ENCODE data around the gene HOXA4.
A peak's percentile ranks its signal among the peaks of the same experiment; 100 is the strongest.

The HOXA4 gene

GRCh38 chr7:27113991-27114769 lies 16.4 kb downstream of the HOXA4 start:
- no peak for DNase-seq
- in situ Hi-C loops (cut with MboI; ENCODE audit: low pct_unique_long_range_greater_than_20kb, low sequenced_read_pairs) = no loop called here

DNA sequence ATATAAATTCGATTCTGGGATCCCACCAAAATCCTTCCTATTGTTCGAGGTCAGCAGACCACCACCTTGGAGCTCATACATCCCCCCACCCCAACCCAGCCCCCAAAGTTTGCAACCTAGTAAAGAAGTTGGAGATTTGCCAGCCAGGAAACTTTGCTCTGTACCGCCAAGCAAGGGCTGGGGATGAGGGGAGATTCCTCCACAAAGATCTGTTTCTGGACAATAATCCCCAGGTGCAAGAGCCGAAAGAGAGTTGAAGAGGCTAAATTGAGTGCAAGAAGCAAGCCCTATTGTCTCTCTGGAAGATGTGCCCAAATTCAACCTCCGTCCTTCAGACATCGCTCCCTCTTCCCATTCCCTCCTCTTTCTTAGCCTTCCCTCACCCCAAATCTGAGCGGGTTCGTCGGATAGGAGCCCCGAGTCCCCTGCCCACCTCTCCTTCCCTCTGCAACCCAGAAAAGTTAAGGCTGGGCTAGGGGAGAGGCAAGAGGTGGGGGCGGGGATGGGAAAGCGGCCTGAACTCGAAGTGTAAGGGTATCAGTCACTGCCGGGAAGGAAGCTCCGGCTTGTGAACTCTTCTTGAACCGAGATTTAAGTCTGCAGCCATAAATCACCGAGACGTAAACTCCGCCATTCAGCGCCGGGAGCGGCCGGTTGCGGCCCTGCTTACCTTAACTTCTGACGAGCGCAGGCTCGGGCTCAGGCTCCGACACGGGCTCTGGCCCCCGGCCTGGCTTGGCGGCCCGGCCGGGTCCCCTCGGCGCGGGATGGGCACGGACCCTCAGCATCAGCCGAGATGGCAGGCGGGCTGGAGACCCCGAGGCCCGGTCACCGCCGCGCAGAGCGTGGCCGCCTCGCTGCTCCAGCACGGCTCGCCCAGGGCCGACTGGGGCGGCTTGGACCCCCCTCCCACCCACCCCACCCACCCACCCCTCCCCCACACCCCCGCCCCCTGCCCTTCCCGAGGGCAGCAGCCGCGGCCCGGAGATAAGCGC lies 17.3 kb downstream of the HOXA4 start:
- in situ Hi-C loops (cut with MboI; ENCODE audit: low pct_unique_long_range_greater_than_20kb, low sequenced_read_pairs) = no loop called here
- DNase-seq = no peak

DNA sequence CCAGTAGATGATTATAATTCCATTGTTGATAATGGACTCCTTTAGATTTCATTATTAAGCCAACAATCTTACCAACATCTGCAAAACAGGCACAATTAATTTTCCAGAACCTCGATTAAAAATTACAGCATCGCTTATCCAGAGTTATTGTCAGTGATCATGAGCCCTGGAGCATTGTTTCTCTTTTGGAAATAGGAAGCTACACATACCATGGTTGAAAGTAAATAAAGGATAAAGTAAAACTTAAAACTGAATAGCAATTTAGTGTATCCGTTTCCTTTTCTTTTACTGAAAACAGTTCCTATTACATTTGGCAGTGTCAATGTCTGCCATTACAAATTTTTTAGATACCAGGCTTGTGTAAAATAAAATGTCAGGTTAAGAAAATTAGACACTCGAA lies 18.2 kb downstream of the HOXA4 start:
- no peak for DNase-seq
- in situ Hi-C loops (cut with MboI; ENCODE audit: low pct_unique_long_range_greater_than_20kb, low sequenced_read_pairs) = no loop called here

GRCh38 chr7:27111751-27112277 lies 18.7 kb downstream of the HOXA4 start:
- no peak for DNase-seq
- in situ Hi-C loops (cut with MboI; ENCODE audit: low pct_unique_long_range_greater_than_20kb, low sequenced_read_pairs) = no loop called here

DNA sequence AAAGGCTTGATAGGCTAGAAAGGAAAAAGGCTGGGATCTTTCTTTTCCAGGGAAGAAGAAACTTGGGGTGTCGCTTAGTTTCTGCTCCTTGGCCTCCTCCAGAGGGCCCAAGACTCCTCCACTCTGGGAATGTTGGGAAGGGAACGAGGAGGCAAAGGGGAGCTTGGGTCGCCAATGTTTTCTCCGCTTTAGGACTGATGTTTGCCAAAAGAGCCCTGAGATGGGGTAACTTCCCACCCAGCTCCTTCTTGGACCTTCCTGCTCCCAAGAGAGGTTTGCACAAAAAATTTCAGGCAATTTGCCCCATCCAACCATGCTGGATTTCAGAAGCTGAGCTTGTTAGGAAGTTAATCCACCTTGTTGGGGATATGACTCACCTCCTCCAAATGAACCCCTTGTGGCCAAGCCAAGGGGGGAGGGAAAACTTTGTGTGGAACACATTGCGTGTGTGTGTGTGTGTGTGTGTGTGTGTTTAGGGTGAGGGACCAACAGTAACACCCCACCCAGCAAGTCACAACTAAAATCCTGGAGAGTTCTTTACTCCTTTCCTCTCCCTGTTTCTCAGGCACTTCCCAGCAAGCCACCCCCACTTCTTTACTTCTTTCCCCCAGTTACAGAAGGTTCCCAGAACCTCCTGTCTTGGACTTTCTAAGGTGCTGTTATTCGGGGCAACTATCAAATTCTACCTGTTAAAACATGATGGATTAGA lies 19.4 kb downstream of the HOXA4 start:
- in situ Hi-C loops (cut with MboI; ENCODE audit: low pct_unique_long_range_greater_than_20kb, low sequenced_read_pairs) = no loop called here
- DNase-seq = no peak

DNA sequence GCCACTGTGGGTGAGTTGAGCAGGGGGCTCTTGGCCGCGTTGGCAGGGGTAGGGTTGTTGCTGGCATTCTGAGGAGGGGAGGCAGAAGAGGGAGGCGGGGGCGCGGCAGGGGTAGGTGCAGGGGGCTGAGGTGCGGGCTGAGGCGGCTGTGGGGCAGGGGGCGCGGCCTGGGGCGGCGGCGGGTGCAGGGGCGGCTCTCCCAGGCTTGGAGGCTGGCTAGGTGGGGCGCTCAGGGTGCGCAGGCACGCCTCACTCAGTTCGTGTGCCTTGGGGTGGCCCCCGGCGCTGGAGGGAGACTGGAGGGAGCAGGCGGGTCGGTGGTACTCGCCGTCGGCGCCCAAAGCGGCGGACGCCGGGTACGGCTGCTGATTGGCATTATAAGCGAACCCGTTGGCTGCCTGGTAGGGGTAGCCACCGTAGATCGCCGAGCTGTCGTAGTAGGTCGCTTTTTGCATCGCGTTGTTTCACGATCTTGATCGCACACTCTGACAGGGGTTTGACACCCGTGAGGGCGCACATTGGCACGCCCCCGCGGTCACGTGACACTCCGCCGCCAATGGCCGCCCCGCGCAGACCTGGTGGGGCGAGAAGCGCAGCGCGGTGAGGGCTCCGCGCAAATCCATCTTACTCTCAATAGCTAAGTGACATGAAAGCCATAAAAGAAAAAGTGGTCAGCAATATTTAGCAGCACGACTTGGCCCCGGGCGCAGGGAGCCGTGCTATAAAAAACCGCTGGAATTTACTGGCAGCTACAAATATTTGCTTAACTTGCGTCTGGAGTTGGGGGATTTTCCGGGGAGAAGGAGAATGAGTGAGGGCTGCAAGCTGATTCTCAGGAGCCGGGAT lies 20.1 kb downstream of the HOXA4 start:
- no peak for DNase-seq
- in situ Hi-C loops (cut with MboI; ENCODE audit: low pct_unique_long_range_greater_than_20kb, low sequenced_read_pairs) = no loop called here

DNA sequence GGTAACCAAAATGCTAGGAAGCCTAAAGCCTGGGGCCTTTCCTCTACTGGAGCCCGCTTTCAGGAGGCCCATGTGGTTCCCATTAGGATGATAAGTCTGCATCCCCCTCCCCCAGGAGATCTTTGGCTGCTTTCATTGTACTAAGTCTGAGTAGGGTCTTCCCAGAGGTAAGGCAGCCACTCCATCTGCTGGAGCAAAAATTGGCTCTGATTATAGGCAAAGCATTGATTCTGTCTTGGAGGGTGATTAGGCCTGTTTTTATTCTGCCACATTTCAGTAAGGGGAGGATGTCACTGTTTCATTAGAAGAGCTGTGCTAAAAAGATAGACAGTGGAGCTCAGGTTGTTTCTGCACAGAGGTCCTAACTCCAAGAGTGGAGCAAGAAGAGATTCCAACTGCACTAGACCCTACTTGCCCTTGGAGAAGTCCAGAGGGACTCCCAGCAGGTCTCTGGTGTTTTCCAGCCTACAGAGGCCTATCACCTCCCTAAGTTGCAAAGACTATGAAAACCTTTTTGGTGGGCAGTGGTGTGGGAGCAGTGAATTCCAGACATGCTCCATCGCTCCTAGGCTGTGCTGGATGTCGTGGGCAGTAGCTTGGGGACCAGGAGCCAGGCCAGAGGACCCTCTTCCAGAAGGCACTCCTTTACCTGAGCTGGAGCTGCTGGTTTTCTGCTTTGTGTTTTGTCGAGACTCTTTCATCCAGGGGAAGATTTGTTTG lies 20.9 kb downstream of the HOXA4 start:
- DNase-seq = no peak
- in situ Hi-C loops (cut with MboI; ENCODE audit: low pct_unique_long_range_greater_than_20kb, low sequenced_read_pairs) = no loop called here

DNA sequence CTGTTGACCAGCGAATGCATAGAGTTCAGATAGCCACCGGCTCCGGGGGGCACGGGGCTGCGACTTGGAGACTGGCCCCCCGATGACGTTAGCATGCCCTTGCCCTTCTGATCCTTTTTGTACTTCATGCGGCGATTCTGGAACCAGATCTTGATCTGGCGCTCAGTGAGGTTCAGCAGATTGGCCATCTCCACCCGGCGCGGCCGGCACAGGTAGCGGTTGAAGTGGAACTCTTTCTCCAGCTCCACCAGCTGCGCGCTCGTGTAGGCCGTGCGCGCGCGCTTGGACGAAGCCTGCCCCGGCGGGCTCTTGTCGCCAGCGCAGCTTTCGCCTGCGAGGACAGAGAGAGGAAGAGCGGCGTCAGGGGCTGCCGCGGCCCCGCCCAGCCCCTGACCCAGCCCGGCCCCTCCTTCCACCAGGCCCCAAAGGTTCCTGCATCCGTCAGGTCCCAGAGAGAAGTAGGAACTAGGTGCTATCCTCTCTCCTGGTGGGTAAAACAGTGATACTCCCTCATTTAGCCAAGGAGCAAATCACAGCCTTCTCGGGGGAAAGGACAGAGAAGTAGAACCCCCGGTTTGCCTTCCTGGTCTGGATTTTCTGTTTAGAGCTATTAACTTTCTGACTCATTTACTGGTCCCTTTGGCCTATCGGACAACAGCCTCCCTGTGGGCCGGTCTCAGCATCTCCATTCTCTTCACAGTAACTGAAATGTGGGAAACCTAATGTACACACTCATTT lies 22.0 kb downstream of the HOXA4 start:
- in situ Hi-C loops (cut with MboI; ENCODE audit: low pct_unique_long_range_greater_than_20kb, low sequenced_read_pairs) = no loop called here
- no peak for DNase-seq

DNA sequence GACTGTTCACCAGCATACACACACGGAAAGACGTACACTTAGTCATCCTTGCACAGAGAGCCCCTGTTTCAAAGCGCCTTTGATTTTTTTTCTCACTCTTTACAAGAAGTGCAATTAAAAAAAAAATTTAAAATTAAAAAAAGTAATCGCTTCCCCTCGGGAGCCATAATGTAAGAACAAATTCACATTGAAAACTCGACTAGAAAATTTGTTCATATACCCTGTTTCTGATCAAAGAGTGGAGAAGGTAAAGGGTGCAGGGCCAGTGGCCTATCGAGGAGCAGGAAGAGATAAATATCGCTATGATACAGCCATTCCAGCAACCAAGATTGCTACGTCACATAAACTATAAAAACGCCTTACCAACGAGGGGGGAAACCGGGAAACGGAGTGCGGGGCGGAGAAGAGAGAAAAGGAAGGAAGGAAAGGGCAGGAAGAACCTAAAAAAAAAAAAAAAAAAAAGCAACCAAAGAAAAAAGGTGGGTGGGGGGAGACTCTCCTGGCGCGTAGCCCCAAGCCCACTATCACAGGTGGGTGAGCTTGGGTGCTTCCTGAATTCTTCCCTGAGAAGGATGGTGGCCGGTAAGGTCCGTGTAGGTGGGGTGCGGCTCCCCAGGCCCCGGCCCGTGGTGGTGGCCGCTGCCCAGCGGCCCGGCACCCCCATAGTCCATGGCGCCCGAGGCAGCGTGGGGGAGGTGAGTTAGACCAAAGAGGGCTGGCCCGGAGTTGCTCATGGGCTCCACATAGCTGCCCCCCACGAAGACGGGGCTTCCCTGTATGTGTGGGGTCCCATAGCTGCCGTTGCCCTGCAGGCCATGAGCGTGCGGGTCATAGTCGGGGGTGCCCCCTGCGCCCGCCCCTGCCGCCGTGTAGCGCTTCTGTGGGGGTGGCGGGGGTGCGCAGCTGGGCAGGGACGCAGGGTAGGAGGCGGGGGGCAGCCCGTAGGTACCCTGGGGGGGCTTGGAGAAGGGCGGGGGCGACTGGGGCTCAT lies 22.9 kb downstream of the HOXA4 start:
- DNase-seq = no peak
- in situ Hi-C loops (cut with MboI; ENCODE audit: low pct_unique_long_range_greater_than_20kb, low sequenced_read_pairs) = no loop called here

DNA sequence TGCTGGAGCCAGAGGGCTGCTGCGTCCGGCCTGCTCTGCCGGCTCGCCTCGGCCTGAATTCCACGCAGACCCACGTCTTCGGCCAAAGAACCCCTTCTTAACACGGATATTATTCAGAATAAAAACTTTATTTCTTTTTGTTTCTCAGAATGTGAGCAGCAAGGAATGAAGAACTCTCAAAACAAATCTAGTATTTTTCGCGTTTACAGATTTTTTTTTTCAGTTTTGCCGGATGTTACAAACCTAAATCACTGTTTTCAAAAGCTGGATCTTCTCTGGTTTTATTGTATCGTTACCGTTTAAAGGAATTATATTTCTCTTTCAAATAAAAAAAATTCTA lies 23.7 kb downstream of the HOXA4 start:
- no peak for DNase-seq
- in situ Hi-C loops (cut with MboI; ENCODE audit: low pct_unique_long_range_greater_than_20kb, low sequenced_read_pairs) = no loop called here

DNA sequence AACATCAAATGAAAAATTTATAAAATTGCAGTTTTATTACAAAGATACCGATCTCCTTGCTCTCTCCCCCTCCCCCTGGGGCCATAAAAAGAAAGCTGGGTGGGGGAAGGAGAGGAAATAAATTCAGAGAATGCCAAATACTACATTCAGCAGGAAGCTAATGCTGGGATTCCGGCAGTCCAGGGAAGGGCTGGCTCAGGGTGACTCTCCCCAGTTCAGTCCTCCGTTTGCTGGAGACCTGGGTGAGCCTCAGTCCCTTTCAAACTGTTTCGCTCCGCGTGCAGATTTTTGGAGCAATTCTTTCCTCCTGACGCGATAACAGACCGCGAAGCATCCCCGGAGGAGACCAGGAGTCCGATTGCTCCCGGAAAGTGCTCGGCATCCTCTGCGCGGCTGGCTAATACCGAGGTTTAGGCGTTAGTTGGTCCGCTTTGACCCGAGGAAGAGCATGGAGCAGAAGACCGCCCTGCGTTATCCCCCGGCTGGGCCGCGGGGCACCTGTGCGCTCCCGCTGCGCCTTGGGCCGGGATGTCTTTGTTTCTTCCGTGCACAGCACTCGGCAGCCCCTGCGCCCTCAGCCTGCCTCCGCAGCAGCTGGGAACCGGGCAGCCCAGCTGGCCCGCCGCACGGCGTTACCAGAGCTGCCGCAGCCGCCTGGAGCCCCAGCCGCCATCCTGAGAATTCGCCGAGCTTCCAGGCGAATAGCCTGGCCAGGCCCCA lies 24.2 kb downstream of the HOXA4 start:
- no peak for DNase-seq
- in situ Hi-C loops (cut with MboI; ENCODE audit: low pct_unique_long_range_greater_than_20kb, low sequenced_read_pairs) = no loop called here

- in situ Hi-C loops (cut with MboI; ENCODE audit: low pct_unique_long_range_greater_than_20kb, low sequenced_read_pairs) = no loop called here
- no peak for DNase-seq
Observed at GRCh38 chr7:27105301-27106031, 25.1 kb downstream of the HOXA4 start.

DNA sequence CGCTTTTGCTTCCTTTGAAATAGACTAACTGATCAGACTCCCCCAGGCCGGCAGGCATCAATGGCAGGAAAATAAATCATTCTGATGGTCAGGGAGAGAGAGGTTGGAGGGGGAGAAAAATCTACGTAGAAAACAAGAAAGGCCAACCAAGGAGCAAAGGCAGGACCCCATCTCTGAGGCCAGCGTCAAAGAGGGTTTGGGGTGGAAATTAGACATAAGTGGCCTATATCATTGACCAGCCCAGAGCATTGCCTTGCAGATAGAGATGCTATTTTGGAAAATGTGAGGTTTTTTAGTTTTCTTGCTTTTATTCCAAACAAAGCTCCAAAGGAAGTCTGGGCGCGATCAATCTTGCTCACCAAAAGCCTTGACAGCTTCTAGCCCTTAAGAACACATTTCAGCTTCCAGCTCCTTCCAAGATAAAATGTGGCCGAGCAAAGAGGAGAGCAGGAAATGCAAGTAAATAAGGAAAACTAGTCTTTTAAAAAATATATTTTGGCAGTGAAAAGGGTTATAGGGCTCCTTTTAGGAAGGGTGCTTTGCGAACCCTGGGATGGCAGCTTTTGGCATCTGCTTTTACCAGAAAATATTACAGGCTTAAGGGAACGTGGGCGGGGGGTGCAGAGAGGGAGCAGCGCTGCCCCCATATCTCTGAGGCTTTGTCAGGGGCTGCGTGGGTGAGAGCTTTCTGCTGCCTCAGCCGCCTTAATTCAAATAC lies 26.1 kb downstream of the HOXA4 start:
- no peak for DNase-seq
- in situ Hi-C loops (cut with MboI; ENCODE audit: low pct_unique_long_range_greater_than_20kb, low sequenced_read_pairs) = no loop called here

DNA sequence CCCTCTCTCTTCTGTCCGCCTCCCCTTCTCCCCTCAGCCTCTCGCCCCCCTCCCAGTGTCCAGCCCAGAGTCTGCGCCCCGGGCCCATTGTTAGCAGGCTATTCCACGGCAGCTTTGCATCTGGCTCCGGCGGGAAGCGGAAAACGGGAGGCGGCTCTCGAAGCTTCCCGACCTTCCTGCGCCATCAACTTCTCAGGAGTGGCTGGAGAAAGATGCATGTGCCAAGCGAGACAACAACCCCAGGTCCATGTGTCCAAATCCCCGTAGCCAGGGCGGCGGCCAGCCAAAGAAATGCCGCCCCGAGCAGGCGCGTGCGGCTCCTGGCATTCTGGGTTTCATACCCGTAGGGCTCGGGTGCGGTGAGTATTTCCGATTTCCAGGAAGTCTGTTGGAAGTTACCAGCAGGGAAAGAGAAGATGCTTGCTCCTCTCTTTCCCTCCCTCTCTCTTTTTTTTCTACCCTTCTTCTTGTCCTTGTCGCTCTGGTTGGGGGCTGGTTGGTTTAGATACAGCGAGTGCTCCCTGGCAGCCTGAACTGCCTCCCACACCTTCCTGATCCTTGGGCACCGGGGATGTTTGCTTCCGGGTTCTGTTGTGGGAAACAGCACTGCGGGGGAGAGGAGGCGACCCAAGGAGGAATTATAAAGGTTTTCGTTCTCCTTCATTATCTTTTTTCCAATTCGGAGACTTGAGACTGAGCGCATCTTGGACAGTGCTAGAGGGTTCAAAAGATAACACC lies 26.9 kb downstream of the HOXA4 start:
- in situ Hi-C loops (cut with MboI; ENCODE audit: low pct_unique_long_range_greater_than_20kb, low sequenced_read_pairs) = no loop called here
- DNase-seq = peak; percentile 33

All from KBM-7 (cell line).